ENCODE data around the gene BICD1.
"Not testable (repeated sequence)": the region's sequence is repeated elsewhere in the genome, so short reads cannot be mapped to it uniquely, and the experiment has no call there.

The BICD1 gene

GRCh38 chr12:32106517-32107358 is at the start of gene BICD1:
Gene BICD1 (plus strand): TSS chr12:32106847. CDS start chr12:32107332, 485 bp downstream.
- DNase-seq = peak; percentile 86

GRCh38 chr12:32061033-32061432 is 45.6 kb upstream of the BICD1 start:
- no peak for DNase-seq

- no peak for DNase-seq
These were observed 43.8 kb upstream of the BICD1 start for GRCh38 chr12:32062881-32063280.

GRCh38 chr12:32063796-32064195 is 42.9 kb upstream of the BICD1 start:
- DNase-seq = no peak

GRCh38 chr12:32066206-32066605 is 40.4 kb upstream of the BICD1 start:
- no peak for DNase-seq

DNA sequence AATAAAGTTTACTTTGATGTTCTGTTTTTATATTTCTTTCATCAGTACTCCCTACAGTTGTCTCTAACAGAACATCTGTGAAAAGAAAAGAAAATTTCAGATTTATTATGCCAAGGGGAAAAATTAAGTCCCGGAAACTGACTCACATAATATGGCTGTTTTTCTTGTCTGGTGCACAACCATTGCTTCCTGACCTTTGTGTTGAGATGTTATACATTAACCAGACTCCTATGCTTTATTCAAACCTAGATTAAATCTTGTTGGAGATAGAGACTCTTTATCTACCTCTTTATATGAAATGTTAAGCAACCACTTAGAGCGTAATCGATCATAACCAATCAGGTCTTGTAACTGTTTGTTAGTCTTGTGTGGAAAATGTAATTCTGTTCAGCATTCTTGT is 37.6 kb upstream of the BICD1 start:
- DNase-seq = no peak

DNA sequence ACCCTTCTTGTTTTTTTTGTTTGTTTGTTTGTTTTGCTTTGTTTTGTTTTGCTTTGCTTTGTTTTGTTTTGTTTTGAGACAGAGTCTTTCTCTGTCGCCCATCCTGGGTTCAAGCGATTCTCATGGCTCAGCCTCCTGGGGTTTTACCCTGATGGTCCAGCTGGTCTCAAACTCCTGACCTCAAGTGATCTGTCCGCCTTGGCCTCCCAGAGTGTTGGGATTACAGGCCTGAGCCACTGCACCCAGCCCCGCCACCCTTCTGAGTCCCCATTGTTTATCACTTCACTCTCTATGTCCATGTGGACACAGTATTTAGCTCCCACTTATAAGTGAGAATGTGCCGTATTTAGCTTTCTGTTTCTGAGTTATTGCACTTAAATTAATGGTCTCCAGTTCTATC is 36.9 kb upstream of the BICD1 start:
- no peak for DNase-seq

DNA sequence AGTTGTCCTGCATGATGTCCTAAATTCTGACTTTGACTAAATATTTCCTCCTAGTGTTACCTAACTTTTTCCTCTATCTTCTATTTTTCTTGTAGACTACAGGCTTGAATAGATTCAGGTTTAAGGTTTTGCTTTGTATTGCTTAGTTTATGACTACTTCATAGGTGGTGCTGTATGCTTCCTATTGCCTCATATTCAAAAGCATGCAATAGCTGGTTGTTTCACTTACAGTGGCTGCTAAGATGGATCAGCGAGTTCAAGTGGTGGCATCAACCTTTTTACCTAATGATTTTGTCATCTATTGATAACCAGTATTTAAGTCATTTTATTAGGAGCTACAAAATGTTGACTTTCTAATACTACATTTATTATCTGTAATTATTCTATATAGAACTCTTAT is 36.3 kb upstream of the BICD1 start:
- no peak for DNase-seq

- no peak for DNase-seq
These were observed 34.5 kb upstream of the BICD1 start for GRCh38 chr12:32072102-32072501.

DNA sequence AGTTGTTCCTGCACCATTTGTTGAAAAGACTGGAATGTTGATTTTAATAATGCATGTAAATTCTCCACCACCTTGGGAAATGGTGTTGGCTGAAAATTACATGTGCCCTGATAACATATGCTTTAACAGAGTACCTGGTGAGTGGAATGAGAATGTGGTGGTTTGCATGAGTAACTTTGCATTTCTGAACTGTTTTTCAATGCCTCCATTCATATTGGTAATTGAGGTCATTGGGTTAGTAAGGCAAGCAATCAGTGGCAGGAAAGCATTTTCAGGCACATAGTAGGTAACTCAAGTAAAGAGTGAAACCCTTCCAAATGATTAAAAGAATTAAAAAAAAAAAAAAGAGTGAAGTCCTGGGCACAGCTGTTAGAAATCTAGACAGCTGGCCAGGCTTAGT is 32.2 kb upstream of the BICD1 start:
- no peak for DNase-seq

GRCh38 chr12:32076941-32077340 is 29.7 kb upstream of the BICD1 start:
- DNase-seq = no peak

GRCh38 chr12:32080435-32080834 is 26.2 kb upstream of the BICD1 start:
- DNase-seq = no peak

GRCh38 chr12:32083489-32083888 is 23.2 kb upstream of the BICD1 start:
- DNase-seq = no peak

DNA sequence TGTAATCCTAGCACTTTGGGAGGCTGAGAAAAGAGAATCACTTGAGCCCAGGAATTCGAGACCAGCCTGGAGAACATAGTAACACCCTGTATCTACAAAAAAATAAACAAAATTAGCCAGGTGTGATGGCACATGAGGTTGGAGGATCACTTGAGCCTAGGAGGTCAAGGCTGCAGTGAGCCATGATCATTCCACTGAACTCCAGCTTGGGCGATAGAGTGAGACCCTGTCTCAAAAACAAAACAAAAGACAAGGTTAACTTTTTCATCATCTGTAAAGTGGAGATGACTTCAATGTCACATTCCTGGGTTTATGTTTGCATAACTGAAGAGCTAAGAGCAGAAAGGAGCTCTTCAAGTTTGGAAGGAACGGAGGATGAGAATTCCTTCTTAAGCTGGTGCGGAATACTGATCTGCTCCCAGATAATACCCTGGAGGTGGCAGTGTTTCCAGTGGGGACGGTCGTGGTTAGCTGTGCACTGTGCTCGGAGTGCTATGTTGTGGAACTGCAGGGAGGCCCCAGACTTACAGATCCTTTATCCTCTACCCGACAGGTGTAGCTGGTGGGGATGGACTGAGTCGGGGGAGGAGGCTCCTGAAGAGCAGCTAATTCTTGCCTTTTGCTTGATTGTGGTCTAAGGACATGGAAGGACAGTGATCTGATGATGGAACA is 22.5 kb upstream of the BICD1 start:
- DNase-seq = no peak

GRCh38 chr12:32084753-32085152 is 21.9 kb upstream of the BICD1 start:
- no peak for DNase-seq

DNA sequence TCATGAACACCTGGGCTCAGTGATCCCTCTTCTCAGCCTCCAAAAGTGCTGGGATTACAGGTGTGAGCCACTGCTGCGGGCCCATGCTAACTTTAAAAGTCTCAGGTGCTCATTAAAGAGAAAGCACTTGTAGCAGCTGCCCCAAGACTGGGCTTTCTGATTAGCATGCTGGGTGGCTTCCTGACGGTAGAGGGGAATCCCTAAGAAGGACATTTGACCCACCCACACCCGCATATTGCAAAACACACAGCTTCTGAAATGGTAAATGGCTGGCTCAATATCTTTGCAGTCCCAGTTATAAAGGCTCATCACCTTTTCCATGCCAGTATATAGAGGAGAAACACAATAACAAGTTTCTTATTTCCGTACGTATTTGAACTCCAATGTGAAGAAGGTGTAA is 19.3 kb upstream of the BICD1 start:
- DNase-seq = no peak

- DNase-seq = no peak
These were observed 17.5 kb upstream of the BICD1 start for GRCh38 chr12:32089156-32089555.

GRCh38 chr12:32089586-32089985 is 17.1 kb upstream of the BICD1 start:
- DNase-seq = no peak

- DNase-seq = no peak
These were observed 15.0 kb upstream of the BICD1 start for GRCh38 chr12:32091696-32092095.

DNA sequence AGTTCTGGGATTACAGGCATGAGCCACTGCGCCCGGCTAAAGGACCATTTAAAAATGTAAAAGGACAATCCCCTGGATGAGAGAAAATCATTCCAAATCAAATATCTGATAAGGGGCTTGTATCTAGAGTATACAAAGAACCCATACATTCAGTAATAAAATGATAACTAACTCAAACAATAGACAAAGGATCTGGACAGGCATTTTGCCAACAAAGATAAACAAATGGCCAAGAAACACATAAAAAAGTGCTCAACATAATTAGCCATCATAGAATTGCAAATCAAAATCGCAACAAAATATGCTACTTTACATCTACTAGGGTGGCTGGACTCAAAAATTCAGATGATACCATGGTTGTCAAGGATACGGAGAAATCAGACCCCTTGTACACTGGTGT is 8.5 kb upstream of the BICD1 start:
- no peak for DNase-seq

DNA sequence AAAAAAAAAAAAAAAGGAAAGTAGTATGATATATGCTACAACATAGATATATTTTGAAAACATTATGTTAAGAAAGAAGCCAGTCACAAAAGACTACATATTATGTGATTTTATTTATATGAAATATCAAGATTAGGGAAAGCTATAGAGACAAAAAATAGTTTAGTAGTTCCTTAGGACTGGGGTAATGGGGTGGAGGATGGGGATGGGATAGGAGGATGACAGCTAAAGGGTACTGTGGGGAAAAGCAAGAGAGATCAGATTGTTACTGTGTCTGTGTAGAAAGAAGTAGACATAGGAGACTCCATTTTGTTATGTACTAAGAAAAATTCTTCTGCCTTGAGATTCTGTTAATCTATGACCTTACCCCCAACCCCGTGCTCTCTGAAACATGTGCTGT is 7.4 kb upstream of the BICD1 start:
- DNase-seq = not testable (repeated sequence)

GRCh38 chr12:32100361-32100760 is 6.3 kb upstream of the BICD1 start:
- DNase-seq = no peak

DNA sequence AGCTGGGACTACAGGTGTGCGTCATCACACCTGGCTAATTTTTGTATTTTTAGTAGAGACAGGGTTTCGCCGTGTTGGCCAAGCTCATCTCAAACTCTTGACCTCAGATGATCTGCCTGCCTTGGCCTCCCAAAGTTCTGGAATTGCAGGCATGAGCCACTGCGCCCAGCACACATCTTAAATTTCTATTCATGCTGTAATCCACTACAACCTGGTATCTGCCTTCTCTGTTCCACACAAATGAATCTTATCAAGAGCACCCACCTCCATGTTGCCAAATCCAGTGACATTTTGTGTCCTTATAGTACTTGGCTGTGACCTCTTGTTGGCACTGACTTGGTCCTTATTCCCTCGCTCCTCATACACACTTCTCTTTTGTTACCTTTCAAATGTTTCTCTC is 5.8 kb upstream of the BICD1 start:
- no peak for DNase-seq

DNA sequence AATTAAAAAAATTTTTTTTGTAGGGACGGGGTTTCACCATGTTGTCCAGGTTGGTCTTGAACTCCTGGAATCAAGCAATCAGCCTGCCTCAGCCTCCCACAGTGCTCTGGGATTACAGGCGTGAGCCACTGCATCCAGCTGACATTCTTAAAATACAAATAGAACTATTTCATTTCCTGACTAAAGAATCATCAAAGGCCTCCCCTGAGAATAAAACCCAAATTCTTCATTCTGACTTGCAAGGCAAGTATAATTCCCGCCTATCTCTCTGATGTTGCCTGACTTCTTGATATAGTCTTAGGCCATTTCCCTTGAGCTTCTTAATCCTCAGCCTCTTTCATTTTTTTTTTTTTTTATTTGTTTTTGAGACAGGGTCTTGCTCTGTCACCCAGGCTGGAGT is 4.4 kb upstream of the BICD1 start:
- DNase-seq = no peak

Data from cortex of kidney (tissue), 1 donor.